Measurements from ENCODE around the gene SLC38A6. TPM values are rescaled to one million over a fixed set of nuclear protein-coding genes. Genes with fewer than 3 reads are reported as not detected.

Gene SLC38A6
- total RNA-seq, 2 donors from 2014 or later: 25.6 to 39.4 TPM

DNA sequence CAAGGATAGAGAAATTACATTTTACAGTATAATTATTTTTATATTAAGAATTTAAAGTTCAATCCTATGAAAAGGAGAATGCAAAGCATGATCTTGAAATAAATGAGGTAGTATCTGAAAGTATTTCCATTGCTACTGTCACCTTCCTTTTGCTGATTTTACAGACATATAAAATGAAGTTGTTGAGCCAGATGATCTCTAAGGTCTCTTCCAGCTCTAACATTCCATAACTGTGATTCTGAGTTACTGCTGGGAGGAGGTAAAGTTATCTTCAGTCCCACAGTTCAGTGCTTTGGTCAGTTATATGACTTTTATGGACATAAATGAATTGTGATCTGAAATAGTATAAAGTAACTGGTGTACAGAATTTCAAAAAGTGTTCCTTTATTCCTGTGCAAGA, 52.8 kb downstream of the SLC38A6 start:
- Histone ChIP-seq H3K9me3 (no peaks in the 10 kb centered on the region), H3K4me3 (no peak overlapping the region), H3K27ac (no peak overlapping the region), H3K4me1 (ENCODE audit: control insufficient read depth in 1 of 2, low read depth in 2 of 2) (no peaks in the 10 kb centered on the region), H3K36me3 (no peaks in the 10 kb centered on the region), H3K27me3 (replicated peaks; ENCODE audit: insufficient read depth) (no peaks in the 10 kb centered on the region)
- ATAC-seq (ENCODE audit: insufficient number of reproducible peaks, low FRiP score, low read depth): no peak
- no peak for TF ChIP-seq CTCF (IDR thresholded peaks at IDR 0.05)
- DNase-seq (ENCODE audit: low spot score): no peak

- Histone ChIP-seq H3K4me3 (no peak overlapping the region), H3K4me1 (ENCODE audit: control insufficient read depth in 1 of 2, low read depth in 2 of 2) (no peaks in the 10 kb centered on the region), H3K27ac (no peak overlapping the region), H3K27me3 (replicated peaks; ENCODE audit: insufficient read depth) (no peaks in the 10 kb centered on the region), H3K9me3 (no peaks in the 10 kb centered on the region), H3K36me3 (no peaks in the 10 kb centered on the region)
- DNase-seq (ENCODE audit: low spot score) (no peak), ATAC-seq (ENCODE audit: insufficient number of reproducible peaks, low FRiP score, low read depth) (no peak)
- TF ChIP-seq CTCF (IDR thresholded peaks at IDR 0.05): no peak
These were observed 53.5 kb downstream of the SLC38A6 start for GRCh38 chr14:61034416-61035120.

GRCh38 chr14:61037215-61037614, 56.2 kb downstream of the SLC38A6 start:
- H3K27ac ChIP-seq: no peak overlapping the region
- H3K9me3 ChIP-seq: no peaks in the 10 kb centered on the region
- DNase-seq (ENCODE audit: low spot score) (no peak), ATAC-seq (ENCODE audit: insufficient number of reproducible peaks, low FRiP score, low read depth) (no peak)
- no peak overlapping the region for H3K4me3 ChIP-seq
- TF ChIP-seq CTCF (IDR thresholded peaks at IDR 0.05): no peak
- no peaks in the 10 kb centered on the region for H3K27me3 ChIP-seq (replicated peaks; ENCODE audit: insufficient read depth)
- H3K4me1 ChIP-seq (ENCODE audit: control insufficient read depth in 1 of 2, low read depth in 2 of 2): no peaks in the 10 kb centered on the region
- H3K36me3 ChIP-seq: no peaks in the 10 kb centered on the region

DNA sequence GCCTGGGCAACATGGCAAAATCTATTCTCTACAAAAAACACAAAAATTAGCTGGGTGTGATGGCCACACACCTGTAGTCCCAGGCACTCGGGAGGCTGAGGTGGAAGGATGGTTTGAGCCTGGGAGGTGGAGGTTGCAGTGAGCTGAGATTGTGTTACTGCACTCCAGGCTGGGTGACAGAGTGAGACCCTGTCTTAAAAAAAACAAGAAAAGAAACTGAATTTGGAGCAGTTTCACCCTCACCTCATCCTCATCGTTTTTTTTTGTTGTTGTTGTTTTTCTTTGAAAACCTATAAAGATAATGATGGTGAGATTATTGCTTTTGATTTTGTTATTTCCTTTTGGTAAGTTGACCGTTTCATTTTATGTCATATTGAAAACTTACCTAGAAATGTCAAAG, 60.7 kb downstream of the SLC38A6 start:
- Histone ChIP-seq H3K9me3 (no peaks in the 10 kb centered on the region), H3K27ac (no peak overlapping the region), H3K36me3 (peaks cover 6% of the 10 kb centered on the region), H3K4me3 (no peak overlapping the region), H3K4me1 (ENCODE audit: control insufficient read depth in 1 of 2, low read depth in 2 of 2) (no peaks in the 10 kb centered on the region), H3K27me3 (replicated peaks; ENCODE audit: insufficient read depth) (no peaks in the 10 kb centered on the region)
- no peak for TF ChIP-seq CTCF (IDR thresholded peaks at IDR 0.05)
- ATAC-seq (ENCODE audit: insufficient number of reproducible peaks, low FRiP score, low read depth): no peak
- no peak for DNase-seq (ENCODE audit: low spot score)

- Histone ChIP-seq H3K27ac (no peak overlapping the region), H3K4me1 (ENCODE audit: control insufficient read depth in 1 of 2, low read depth in 2 of 2) (no peaks in the 10 kb centered on the region), H3K36me3 (peaks cover 6% of the 10 kb centered on the region), H3K27me3 (replicated peaks; ENCODE audit: insufficient read depth) (no peaks in the 10 kb centered on the region), H3K9me3 (no peaks in the 10 kb centered on the region), H3K4me3 (no peak overlapping the region)
- DNase-seq (ENCODE audit: low spot score) (no peak), ATAC-seq (ENCODE audit: insufficient number of reproducible peaks, low FRiP score, low read depth) (no peak)
- no peak for TF ChIP-seq CTCF (IDR thresholded peaks at IDR 0.05)
These were observed 61.2 kb downstream of the SLC38A6 start for GRCh38 chr14:61042220-61042619.
